GM19372 (cell line): ENCODE measurements around the gene EPN2.

ENCODE experiments used
- ATAC-seq: cut with Tn5 transposase; IDR thresholded peaks from one replicate; pipeline ENCODE4 v1.9.1; 2021; ENCODE audit warnings: mild to moderate bottlenecking, low read depth, moderate library complexity; ENCODE audit not compliant: unreplicated experiment

The EPN2 gene

GRCh38 chr17:19361326-19361725 is 124.2 kb downstream of the EPN2 start:
- ATAC-seq, result no peak

- no peak for ATAC-seq
Observed at GRCh38 chr17:19361944-19362276, 124.7 kb downstream of the EPN2 start.

- ATAC-seq, result peak; percentile 91
Observed at GRCh38 chr17:19362277-19363113, 125.3 kb downstream of the EPN2 start, which contains the start of gene B9D1. Gene B9D1, minus strand, starts transcription at chr17:19362723. Its CDS starts 154 bp downstream, at chr17:19362569.

- ATAC-seq, result no peak
Observed at GRCh38 chr17:19363114-19363438, 125.9 kb downstream of the EPN2 start.

GRCh38 chr17:19363460-19364035 is 126.4 kb downstream of the EPN2 start:
- ATAC-seq, result no peak

GRCh38 chr17:19364699-19365498 is 127.7 kb downstream of the EPN2 start:
- no peak for ATAC-seq

GRCh38 chr17:19365499-19365817 is 128.3 kb downstream of the EPN2 start:
- ATAC-seq, result no peak

GRCh38 chr17:19365833-19366636 is 128.9 kb downstream of the EPN2 start:
- ATAC-seq, result no peak

GRCh38 chr17:19366637-19366972 is 129.4 kb downstream of the EPN2 start:
- ATAC-seq, result no peak

- no peak for ATAC-seq
Observed at GRCh38 chr17:19368229-19368628, 131.1 kb downstream of the EPN2 start.

GRCh38 chr17:19369107-19369778 is 132.1 kb downstream of the EPN2 start:
- ATAC-seq, result no peak

- no peak for ATAC-seq
Observed at GRCh38 chr17:19369846-19370492, 132.8 kb downstream of the EPN2 start.

- no peak for ATAC-seq
Observed at GRCh38 chr17:19370493-19370960, 133.4 kb downstream of the EPN2 start.

- ATAC-seq, result no peak
Observed at GRCh38 chr17:19371259-19372010, 134.3 kb downstream of the EPN2 start.

- ATAC-seq, result no peak
Observed at GRCh38 chr17:19372011-19372370, 134.8 kb downstream of the EPN2 start.

- no peak for ATAC-seq
Observed at GRCh38 chr17:19372439-19372838, 135.3 kb downstream of the EPN2 start.

GRCh38 chr17:19372866-19373504 is 135.8 kb downstream of the EPN2 start:
- ATAC-seq, result no peak

GRCh38 chr17:19374136-19374535 is 137.0 kb downstream of the EPN2 start:
- no peak for ATAC-seq

- no peak for ATAC-seq
Observed at GRCh38 chr17:19375732-19376131, 138.6 kb downstream of the EPN2 start.
